ENCODE measurements around the gene ADGRV1. TPM values are rescaled to one million over a fixed set of nuclear protein-coding genes. Genes with fewer than 3 reads are reported as not detected.
A peak's percentile ranks its signal among the peaks of the same experiment; 100 is the strongest.

ADGRV1 gene
- total RNA-seq, 4 donors from 2014 or later, result 129 to 158 (median 145) TPM

DNA sequence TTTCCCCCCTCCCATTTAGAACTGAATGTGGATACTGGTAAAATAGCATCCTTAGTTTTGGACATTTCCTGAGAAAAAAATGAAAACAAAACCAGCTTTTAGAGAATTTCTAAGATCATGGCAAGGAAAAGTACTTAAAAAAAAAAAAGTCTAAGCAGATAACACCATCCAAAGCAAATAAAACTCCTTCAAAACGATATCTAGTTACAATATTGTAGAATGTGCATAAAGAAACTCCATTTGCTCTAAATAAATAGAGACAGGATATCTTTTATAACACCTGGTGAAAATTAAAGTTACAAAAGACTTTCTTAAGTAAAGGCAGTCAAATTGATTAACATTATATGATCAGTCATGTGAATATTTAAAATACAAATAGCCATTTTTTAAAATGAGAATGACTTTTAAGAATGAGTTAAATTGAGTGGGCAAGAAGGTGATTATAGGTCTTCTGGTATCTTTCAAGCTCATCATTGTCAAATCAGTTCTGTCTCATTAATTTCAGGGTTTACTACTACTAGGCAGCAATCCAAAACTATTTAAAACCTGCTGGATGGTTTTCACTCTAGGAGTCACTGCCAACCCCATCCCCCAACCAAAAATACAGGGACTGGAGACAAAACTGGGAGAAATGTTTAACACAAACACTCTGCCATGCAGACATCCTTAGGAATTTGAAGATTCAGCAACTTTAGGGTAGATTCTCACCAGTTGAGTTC is 382.6 kb downstream of the ADGRV1 start:
- Histone ChIP-seq H3K27ac (peak overlapping the region; percentile 52 to 69 (median 68)), H3K9me3 (no peaks in the 10 kb centered on the region), H3K27me3 (no peaks in the 10 kb centered on the region), H3K4me3 (replicated peaks in 1 of 3) (no peak overlapping the region), H3K4me1 (peaks cover 31 to 53% of the 10 kb centered on the region in 2 donors), H3K36me3 (no peaks in the 10 kb centered on the region)
- WGBS, 2 donors, result 30 to 31% methylated on average over 1 of the region's 1 CpG
- intact Hi-C loops (cut with DNase I), result no loop called here
- TF ChIP-seq, protein P1, sequence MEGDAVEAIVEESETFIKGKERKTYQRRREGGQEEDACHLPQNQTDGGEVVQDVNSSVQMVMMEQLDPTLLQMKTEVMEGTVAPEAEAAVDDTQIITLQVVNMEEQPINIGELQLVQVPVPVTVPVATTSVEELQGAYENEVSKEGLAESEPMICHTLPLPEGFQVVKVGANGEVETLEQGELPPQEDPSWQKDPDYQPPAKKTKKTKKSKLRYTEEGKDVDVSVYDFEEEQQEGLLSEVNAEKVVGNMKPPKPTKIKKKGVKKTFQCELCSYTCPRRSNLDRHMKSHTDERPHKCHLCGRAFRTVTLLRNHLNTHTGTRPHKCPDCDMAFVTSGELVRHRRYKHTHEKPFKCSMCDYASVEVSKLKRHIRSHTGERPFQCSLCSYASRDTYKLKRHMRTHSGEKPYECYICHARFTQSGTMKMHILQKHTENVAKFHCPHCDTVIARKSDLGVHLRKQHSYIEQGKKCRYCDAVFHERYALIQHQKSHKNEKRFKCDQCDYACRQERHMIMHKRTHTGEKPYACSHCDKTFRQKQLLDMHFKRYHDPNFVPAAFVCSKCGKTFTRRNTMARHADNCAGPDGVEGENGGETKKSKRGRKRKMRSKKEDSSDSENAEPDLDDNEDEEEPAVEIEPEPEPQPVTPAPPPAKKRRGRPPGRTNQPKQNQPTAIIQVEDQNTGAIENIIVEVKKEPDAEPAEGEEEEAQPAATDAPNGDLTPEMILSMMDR (IDR thresholded peaks at IDR 0.05), result no peak
- TF ChIP-seq POLR2A (IDR thresholded peaks at IDR 0.05), result no peak
- peak; percentile 74 to 75 for DNase-seq

DNA sequence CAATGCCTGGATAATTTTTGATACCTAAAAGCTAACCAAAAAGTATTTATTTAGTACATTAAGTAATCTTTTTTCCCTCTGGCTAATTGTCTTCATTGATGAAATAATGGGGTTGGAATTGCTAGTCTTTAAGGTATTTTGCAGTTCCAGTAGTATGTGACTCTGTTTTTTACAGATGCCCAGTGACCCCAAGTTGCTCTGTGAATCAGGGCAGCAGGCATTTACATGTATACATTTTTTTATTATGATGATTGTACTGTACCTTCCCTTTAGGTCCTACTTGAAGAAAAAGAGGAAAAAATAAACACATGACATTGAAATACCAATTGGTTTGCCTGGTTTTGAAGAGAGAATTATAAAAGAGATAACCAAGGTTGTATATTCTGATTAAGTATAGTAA is 385.5 kb downstream of the ADGRV1 start:
- H3K9me3 ChIP-seq, result no peaks in the 10 kb centered on the region
- H3K4me1 ChIP-seq, result peaks cover 31 to 36% of the 10 kb centered on the region in 2 donors
- no peak for DNase-seq
- no peaks in the 10 kb centered on the region for H3K27me3 ChIP-seq
- intact Hi-C loops (cut with DNase I), result no loop called here
- H3K36me3 ChIP-seq, result no peaks in the 10 kb centered on the region
- H3K4me3 ChIP-seq (replicated peaks in 1 of 3), result no peak overlapping the region
- no peak for TF ChIP-seq POLR2A (IDR thresholded peaks at IDR 0.05)
- no peak overlapping the region for H3K27ac ChIP-seq

DNA sequence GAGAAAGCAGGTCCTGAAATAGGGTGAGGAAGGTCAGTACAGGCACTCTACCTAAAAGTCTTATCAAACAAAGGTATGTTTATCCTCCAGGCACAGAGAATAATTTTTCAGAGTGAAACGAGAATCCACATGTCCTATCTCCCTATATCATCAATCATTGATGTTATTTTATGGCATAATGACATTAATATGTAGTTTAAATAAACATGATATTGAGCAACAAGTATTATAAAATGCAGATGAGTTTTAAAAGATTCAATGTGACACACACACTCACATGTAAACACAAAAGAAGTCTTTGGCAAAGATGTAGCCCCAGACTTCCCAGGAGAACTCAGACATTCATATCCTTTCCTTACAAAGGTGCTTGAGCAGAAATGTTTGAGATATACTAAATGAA is 389.1 kb downstream of the ADGRV1 start:
- Histone ChIP-seq H3K27ac (no peak overlapping the region), H3K36me3 (no peaks in the 10 kb centered on the region), H3K9me3 (no peaks in the 10 kb centered on the region), H3K4me3 (replicated peaks in 1 of 3) (no peak overlapping the region), H3K27me3 (no peaks in the 10 kb centered on the region), H3K4me1 (peaks cover 12 to 14% of the 10 kb centered on the region in 2 donors)
- WGBS, 2 donors, result 74 to 88% methylated on average over 1 of the region's 1 CpG
- DNase-seq, result no peak
- intact Hi-C loops (cut with DNase I), result no loop called here
- TF ChIP-seq POLR2A (IDR thresholded peaks at IDR 0.05), result no peak
- TF ChIP-seq, protein P1 (IDR thresholded peaks at IDR 0.05), result no peak

DNA sequence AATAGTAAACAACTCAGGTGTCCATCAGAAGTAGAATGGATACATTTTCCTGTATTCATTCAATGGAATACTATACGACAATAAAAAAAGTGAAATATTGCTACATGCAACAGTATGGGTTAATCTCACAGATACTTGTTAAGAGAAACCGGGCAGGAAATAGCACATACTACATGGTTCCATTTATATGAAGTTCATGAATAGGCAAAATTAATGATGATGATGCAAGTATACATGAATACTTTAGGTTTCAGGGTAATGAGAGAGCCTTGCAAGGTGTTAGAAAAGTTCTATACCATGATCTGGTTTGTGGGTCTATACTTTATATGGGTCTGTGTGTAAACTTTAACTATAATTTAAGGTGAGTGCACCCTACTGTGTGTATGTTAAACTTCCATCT is 390.4 kb downstream of the ADGRV1 start:
- intact Hi-C loops (cut with DNase I), result no loop called here
- WGBS, 2 donors, result 94 to 96% methylated on average over 2 of the region's 2 CpGs
- DNase-seq, result no peak

DNA sequence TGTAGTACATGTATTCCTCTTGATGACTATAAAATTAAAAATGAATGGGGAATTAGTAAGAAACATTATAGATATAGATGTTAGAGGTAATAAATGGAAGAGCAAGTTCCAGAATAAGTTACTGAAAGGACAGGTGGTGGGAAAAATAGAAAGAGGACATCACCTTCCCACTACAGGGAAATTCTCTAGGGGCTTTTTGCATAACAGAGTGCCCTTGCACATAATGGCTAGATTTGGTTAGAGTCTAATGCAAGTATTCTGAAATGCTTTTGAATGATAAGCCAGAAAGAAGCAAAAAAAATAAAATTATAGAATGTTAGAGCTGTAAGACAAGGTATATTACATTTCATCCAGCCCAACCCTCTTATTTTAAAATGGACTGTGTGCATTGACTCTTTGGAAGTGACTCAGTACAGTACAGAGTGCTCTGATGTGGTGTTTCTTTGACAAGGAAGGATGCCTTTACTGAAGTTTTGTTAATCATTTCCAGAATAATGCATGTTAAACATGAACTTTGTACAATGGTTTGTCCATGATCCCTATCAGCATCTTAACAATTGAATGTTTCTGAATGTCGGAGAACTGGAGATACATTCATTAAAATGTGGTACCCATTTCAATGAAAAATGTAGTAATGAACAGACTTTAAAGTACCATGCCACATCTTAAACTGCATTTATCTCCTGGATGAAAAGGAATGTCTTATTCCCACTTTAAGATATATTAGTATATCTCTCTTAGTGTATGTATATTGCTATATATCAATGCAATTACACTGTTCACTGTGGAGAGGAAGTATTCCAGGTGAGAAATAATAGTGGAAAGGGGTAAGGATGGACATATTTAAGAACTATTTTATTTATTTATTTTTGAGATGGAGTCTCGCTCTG is 391.1 kb downstream of the ADGRV1 start:
- WGBS, 2 donors, result 95 to 97% methylated on average over 2 of the region's 2 CpGs
- H3K27me3 ChIP-seq, result no peaks in the 10 kb centered on the region
- TF ChIP-seq POLR2A (IDR thresholded peaks at IDR 0.05), result no peak
- H3K36me3 ChIP-seq, result no peaks in the 10 kb centered on the region
- H3K27ac ChIP-seq, result no peak overlapping the region
- no peak overlapping the region for H3K4me3 ChIP-seq (replicated peaks in 1 of 3)
- DNase-seq, result no peak
- H3K9me3 ChIP-seq, result no peaks in the 10 kb centered on the region
- peaks cover 18 to 20% of the 10 kb centered on the region in 2 donors for H3K4me1 ChIP-seq
- intact Hi-C loops (cut with DNase I), result no loop called here

More for the DNA sequence above, 390.4 kb downstream of the ADGRV1 start:
- Histone ChIP-seq H3K4me3 (replicated peaks in 1 of 3) (no peak overlapping the region), H3K9me3 (no peaks in the 10 kb centered on the region), H3K27ac (no peak overlapping the region), H3K4me1 (peaks cover 16% of the 10 kb centered on the region in 2 donors), H3K27me3 (no peaks in the 10 kb centered on the region), H3K36me3 (no peaks in the 10 kb centered on the region)
- TF ChIP-seq, protein P1 (IDR thresholded peaks at IDR 0.05), result no peak
- no peak for TF ChIP-seq POLR2A (IDR thresholded peaks at IDR 0.05)

All from thyroid gland (tissue), 4 donors.